Myocyte (in vitro differentiated cells): ENCODE results near the gene SAFB2. TPM values are rescaled to one million over a fixed set of nuclear protein-coding genes. Genes with fewer than 3 reads are reported as not detected.

ENCODE experiments used
- DNase-seq: peaks from one replicate; pipeline ENCODE4 v3.0.0-alpha.2; 2012; ENCODE audit warnings: low read depth
- total RNA-seq: library from RNA; depleted of rRNA; stranded (reverse); fragments of >200 nt; gene quantifications from 2 replicates; pipeline ENCODE4 v1.2.3, GENCODE V29; 2014

The SAFB2 gene
- total RNA-seq, 1 donor from 2014 or later: 30.8 TPM

DNA sequence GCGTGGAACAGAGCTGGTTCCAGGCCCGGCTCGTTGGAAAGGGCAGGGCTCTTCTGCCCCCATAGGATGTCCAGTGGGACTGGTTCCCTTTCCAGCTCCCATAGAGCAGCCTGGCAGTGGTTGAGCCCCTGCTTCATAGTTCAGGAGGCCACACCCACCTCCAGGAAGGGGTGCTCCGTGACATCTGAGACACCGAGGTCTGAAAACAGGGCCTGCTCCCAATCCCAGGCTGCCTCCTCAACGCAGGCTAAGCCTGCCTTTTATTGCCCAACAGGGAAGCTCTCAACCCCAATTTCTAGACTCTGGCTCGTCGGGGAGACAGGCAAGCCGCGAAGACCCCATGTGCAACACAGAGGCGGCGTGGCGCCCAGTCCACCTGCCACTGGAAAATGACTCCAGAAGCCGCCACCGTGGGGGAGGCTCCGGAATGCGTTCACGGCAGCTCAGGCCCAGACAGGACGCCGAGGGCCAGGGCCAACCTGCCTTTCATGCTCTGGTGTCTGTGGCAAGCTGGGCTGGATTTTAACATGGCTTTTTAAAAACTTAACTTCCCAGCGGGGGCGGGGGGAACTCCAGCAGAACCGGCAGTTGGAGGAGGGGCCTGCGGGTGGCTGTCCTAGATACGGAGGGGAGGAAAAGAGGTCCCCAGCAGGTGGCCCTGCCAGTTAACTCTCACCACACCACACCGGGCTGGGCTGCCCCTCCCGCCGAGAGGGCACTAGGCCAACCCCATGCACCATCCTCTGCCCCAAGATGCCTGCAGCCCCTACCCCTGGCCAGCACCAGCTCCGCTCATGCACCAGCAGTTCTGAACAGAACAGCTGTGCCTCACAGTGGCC lies 36.9 kb downstream of the SAFB2 start:
- DNase-seq: peak; percentile 21

DNA sequence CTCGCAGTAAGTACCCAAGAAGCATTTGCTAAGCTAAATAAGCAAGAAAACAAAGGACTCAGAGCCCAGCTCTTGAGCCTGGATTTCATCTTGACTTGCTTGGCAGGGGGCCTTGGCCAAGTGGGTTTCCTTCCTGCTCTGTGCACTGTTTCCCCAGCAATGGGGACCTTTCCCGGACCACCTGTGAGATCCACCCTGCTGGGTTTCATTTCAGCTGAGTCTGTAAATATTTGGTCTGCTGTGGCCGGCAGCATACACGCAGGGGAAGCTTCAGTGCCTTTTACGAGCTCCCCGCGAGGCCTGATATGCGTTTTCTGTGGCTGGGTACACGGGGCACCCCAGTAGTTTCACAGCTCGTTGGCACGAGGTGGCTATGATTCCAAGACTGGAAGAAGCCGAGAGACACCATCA lies 42.4 kb downstream of the SAFB2 start:
- no peak for DNase-seq

DNA sequence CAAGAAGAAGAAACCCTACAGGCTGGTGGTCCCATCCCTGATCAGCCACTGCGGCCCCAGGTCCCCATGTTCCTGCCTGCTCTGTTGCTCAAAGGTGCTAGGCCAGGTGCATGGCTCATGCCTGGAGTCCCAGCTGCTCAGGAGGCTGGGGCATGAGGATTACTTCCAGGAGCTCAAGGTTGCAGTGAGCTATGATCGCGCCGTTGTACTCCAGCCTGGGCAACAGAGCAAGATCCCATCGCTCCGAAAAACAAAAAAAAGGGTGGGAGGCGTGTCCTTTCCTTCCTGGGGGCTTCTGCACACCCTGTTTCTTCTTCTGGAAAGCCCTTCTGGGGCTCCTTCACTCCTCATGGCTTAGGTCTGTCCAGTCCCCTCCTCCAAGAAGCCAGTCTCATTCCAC lies 42.9 kb downstream of the SAFB2 start:
- DNase-seq: no peak

DNA sequence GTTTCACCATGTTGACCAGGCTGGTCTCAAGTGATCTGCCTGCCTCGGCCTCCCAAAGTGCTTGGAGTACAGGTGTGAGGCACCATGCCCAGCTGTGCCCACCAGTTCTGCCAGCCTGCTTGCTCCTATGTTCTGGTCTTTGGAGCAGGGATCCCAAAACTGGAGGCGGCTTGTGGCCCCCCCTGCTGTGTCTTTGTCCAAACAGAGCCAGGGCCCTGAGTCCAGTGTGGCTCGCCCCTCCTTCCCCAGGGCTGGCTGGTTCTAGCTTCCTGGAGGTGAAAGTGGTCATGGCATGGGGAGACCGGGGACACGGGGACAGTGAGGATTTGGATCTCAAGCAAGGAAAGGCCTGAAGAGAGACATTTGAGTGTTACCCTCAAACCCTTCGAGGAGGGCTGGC lies 43.3 kb downstream of the SAFB2 start:
- DNase-seq: no peak

DNA sequence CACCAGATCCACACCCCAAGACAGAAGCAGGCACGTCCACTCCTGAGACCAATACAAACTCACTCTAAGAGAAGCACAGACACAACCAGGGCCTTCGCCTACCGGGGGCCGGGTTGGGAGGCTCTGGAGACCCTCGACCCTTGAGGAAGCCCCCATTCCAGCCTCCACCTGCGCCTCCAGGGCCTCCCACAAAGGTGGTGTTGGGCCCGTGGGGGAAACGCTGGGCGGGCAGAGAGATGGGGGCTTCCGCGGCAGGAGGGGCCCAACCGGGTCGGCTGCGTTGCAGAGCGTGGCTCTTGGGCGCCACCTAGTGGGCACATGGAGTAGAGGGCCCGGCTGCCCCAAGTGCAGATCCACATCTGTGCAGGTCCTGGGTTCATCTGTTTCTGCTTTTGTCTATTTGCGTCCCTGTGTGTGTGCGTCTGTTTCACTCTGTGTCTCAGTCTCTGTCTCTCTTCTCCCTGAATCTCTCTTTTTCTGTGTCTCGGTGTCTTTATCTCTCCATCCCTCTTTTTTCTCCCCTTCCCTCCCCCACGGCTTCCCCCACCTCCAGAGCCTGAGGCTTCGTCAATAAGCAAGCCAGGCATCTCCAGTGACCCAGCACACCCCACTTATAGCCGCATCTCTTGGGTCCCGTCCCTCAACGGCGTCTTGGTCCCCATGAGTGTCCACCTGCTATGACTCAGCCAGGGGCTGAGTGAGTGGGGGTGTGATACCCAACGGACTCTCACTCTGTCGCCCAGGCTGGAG lies 44.3 kb downstream of the SAFB2 start:
- peak; percentile 49 for DNase-seq

DNA sequence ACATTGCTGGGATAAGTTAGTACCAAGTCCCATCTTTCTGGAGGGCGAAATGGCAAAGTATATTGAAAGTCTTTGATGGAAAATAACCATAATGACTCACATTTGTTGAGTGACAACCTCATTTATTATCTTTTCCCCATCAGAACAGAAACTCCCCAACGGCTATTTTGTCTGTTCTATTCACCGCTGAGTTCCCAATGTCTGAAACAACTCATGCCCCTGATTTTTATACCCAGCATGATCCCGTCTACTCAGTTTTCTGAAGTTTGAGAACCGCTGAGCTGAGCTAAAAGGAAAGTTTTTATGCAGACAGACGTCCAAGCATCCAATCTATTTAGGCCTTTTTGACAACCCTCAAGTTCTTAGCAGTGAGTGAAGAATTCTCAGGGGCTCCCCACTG lies 47.0 kb downstream of the SAFB2 start:
- DNase-seq: no peak

DNA sequence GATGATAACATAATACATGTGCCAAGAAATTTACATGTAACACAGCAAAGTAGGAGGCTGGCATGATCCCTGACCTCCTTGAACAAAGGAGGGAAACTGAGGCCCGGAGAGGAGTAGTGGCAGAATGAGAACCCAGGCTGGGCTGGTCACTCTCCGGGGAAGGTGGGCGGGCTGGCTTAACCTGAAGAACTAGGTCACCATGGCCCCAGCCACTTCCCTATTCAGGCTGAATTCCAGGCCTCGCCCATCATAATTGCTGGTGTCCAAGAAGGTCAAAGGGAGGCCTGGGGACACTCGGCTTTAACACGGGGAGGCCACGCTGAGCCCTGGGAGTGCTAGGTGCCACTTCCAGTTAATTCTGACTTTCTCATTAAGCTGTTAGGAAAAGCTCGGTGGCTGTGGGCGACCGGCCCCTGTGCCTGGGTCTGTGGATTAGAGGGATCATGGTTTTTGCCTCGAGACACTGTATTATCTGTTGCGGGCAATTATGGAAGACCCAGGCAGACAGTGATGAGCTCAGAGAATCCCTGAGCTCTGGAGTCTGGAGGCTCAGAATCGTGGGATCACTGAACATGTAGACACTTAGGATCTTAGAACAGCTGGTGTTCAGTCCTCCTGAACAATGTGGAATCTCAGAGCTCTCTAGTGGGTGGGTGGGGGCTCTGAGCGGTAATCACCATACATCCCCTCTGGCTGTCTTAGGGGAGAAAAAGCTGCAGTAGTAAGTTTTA lies 49.9 kb downstream of the SAFB2 start:
- DNase-seq: no peak

DNA sequence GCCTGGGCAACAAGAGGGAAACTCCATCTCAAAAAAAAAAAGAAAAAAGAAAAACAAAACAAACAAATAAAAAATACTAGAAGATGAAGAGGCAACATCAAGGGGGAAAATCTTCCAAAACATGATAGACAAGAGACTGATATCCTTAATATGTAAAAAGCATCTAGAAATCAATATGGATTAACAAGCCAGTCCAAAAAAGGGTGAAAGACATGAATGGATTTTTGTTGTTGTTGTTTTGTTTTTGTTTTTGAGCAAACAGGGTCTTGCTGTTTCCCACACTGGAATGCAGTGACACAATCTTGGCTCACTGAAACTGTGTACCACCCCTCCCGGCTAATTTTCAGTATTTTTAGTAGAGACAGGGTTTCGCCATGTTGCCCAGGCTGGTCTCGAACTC lies 50.8 kb downstream of the SAFB2 start:
- no peak for DNase-seq

DNA sequence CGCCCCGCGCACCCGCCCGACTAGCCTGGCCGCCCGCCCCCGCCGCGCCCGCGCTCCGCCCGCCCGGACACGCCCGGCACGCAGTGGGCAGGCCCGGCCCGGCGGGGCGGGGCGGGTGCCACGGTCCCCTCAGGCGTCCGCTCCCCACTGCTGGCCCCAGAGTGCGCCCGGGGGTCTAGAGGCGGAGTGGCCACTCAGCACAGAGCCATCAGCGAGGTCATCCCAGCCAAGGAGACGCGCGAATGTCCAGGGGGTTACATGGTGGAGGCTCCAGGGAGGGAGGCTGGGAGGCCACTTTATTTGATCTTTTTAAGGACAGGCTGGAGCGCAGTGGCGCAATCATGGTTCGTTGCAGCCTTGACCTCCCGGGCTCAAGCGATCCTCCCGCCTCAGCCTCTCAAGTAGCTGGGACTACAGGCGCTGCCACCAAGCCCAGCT lies 54.6 kb downstream of the SAFB2 start:
- DNase-seq: no peak

DNA sequence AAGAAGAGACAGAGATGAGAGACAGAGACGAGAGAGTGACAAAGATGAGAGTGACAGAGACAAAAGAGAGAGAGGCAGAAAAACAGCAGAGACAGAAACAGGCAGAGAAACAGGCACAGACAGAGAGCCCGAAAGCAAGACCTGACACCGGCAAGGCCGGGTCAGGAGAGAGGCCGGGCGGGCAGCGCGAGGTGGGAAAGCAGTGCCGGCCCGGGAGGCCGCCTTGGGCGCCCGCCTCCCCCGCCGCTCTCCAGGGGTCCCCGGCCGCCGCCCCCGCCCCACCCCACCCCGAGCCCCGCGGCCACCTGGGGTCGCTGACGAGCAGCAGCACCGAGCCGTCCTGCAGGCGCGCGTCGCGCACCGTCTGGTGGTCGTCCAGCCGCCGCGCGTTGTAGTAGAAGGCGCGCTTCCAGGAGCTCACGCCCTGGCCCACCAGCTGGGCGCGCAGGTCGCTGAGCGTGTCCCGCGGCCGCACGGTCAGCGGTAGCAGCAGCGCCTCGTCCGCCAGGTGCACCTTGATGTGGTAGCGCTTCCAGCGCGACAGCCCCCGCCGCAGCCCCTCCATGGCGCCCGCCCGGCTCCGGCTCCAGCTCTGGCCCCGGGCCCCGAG lies 55.1 kb downstream of the SAFB2 start, which contains the start of gene TINCR:
TSS of gene TINCR (minus strand) at position 594 of the 610 bp plus-strand sequence.
- no peak for DNase-seq

DNA sequence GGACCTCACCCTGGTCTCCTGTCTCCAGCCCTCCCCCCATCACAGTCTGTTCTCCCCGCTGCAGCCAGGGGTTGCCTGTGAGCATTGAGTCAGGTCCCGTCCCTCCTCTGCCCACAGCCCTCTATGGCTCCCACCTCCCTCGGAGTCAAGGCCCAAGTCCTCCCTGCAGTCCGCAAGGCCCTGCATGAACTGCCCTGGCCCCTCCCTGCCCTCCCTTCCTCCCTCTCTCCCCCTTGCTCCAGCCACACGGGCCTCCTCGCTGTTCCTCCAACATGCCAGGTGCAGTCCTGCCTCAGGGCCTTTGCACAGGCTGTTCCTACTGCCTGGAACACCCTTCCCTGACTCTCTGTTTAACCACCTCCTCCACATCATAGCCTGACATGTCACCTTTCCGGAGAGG lies 57.6 kb downstream of the SAFB2 start:
- DNase-seq: no peak

DNA sequence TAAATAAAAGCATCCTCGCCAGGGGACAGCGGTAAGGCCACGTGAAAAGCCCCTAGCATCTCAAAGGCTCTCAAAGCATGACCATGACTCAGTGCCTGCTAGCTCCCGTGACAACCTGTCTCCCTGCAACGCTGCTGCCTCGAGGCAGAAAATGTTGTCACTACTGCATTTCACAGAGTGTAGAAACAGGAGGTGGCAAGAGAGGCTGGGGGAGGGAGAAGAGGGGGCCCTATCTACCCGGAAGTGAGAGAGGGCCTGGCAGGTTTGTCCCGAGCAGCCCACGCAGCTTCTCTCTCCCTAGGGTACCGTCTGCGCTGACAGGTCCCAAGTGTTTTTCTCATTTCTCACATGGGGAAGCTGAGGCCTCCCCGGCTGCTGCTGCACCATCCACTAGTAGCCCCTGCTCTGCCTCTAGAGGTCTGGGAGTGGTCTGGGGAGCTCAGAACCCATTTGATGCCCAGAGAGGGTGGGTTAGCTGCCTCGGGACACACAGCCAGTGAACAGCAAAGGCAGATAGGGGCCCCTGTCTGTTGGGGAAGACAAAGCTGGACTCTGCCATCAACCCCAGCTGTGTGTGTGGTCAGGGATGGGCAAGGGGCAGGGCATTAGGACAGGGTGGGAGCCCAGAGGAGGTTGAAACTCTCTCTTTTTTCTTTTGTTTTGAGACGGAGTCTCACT lies 58.5 kb downstream of the SAFB2 start:
- peak; percentile 4 for DNase-seq

DNA sequence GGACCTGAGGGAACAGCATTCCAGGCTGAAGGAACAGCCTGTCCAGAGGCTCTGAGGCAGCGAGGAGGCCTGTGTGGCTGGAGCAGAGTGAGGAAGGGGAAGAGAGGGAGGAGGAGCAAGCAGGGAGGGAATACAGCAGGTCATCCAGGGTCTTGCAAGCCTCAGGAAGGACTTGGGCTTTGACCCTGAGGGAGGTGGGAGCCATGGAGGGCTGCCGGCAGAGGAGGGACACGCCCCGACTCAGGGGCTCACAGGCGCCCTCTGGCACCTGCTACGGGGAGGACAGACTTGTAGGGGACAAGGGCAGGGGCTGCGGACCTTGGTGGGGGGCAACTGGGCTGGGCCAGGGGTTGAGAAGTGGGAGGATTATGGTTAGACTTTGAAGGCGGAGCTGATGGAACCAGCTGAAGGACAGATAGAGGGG lies 59.6 kb downstream of the SAFB2 start:
- no peak for DNase-seq

DNA sequence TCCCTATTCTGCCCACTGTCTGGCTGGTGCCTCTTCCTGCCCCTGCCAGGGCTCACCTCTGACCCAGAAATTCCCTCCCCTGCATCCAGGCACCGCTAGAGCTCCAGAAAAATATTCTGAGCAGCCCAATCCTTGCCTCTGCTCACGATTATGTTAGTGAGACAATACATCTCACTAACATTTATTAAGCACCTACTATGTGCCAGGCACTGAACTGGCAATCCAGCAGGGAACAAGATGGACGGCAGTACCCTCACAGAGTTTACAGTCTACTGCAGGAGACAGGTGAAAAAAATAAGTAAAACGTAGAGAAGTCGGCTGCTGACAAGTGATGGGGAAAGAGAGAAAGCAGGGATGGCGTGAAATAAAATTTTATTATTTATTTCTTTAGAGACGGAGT lies 60.3 kb downstream of the SAFB2 start:
- DNase-seq: no peak

DNA sequence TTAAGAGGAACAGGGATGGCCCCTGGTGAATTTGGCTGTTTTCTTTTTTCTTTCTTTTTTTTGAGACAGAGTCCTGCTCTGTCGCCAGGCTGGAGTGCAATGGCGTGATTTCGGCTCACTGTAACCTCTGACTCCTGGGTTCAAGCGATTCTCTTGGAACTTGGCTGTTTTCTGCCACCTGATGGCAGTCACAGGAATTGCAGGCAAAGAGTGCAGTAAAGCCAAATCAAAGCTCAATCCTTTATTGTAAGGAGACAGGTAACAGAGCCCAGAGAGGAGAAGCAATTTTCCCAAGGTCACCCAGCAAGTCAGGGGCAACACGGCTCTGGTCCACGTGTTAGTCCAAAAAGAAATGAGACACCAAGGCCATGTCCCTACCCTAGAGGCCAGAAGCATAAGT lies 61.0 kb downstream of the SAFB2 start:
- no peak for DNase-seq

DNA sequence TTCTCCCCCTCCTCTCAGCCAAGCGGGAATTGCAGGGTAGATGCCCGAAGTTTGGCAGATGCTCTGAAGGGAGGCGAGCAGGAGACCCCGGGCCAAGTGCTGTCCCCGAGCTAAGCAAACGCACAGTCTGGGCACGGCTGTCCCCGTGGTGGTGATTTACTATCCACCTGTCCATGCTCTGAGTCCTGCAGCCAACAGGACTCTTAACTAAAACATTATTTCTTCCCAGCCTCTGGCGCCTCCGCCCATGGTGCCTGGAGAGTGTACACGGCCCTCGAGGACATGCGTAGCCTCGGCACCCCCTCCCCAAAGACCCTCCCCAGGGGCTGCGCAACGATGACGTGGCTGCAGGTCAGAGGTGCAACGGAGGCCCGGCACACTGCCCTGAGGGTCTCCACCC lies 62.4 kb downstream of the SAFB2 start:
- no peak for DNase-seq

DNA sequence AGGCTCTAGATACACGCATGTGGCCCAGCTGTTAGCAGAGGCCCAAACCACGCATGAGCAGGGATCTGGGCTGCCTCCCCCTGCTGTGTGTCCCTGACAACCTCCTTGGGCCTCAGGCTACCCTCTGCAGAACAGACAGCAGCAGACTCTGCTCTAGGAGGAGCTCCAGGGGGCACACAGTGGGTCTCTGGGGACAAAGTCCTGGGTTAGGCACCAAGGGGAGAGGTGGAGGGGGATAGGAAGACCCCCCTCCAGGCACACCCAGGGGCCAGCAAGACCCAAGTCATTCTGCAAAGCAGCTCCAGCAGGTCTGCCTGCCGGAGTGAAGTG lies 62.8 kb downstream of the SAFB2 start:
- no peak for DNase-seq

DNA sequence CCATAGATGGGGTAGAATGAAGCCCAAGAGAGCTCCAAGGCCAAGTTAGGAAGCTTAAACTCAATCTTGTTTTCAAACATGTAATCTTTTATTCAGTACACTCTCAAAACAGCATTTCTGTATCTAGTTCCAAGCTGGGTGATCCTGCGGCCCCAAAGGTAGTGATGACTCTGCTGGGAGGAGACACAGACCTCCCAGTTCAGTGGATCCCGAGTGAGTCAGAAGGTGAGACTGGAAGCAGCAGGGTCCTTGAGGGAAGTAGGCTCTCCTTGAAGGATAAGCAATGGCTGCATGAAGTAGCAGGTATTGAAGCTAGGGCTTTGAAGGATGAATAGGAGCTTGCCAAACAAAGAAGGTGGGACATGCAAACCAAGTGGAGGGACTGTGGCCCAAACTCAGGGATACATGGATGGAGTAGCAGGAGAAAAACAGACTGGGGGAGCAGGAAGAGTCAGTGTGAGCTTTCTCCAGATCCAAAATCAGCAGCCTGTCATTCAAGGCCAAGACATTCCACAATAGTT lies 64.4 kb downstream of the SAFB2 start:
- DNase-seq: no peak

DNA sequence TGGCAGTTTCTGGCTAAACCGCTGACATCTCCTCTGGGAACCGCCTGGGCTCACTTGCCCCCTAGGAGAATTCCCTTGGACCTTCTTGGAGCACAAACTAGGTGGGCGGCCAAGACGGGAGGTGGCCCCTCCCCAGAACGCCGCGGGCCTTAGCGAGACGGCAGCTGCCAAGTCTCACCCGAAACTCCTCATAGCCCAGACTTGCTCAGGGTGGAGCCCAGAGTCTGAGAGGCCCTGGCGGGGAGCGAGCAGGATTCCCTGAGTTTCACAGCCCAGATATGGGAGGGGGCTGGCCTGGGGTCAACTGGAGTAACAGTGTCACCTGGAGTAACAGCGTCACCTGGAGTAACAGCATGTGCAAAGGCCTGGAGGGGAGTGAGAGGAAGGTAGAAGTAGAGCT lies 64.9 kb downstream of the SAFB2 start:
- DNase-seq: no peak

DNA sequence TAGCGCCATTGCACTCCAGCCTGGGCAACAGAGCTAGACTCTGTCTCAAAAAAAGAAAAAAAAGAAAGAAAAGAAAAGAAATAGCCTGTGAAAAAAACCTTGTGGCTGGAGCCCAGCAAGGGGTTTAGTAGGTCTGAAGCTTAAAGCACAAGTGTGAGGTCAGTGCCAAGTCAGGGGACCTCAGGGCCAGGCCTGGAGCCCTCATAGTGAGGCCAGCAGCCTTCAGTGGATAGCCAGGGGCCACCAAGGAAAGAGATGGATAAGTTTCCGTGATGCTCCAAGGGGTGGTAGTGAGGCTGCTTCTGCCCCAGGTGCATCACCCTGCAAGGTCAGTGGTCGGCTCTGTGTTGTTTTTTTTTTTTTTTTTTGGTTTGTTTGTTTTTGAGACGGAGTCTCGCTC lies 67.7 kb downstream of the SAFB2 start:
- DNase-seq: no peak

DNA sequence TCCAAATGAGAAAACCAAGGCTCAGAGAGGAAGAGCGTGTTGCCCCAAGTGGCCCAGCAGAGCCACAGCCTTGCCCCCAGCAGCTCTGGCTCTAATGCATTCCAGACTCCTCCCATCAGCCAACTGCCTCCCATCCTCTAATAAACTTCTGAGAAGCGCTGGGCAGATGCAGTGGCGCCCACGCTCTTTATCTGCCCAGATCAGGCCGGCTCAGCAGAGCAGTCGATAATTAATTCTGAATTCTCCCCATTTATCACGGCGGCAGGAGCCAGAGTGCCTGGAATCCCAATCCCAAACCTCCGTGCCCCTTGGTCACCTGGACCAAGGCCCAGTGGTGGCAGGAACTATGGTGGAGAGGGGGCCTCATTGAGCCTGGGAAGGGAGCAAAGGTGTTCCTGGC lies 68.7 kb downstream of the SAFB2 start:
- DNase-seq: no peak
